ENCODE data around the gene CD74. TPM values are rescaled to one million over a fixed set of nuclear protein-coding genes. Genes with fewer than 3 reads are reported as not detected.

CD74 gene
- total and polyA plus RNA-seq, 10 of the 15 experiments (the other 5 are each of a cell fraction or from before 2014, with no cell fraction given), result 1,387 to 11,063 (median 3,922) TPM

- 0 out of 2 replicates have a peak, but pooled peaks have one; percentile 0 for TF ChIP-seq RELB (IDR thresholded peaks at IDR 0.05; ENCODE audit: low read depth)
- TF ChIP-seq SIN3A (IDR thresholded peaks at IDR 0.05; ENCODE audit: low read depth, low read length), result 0 out of 2 replicates have a peak, but pooled peaks have one; percentile 29
- TF ChIP-seq TAF1 (IDR thresholded peaks at IDR 0.05; ENCODE audit: borderline replicate concordance, low read depth, low read length), result peak; percentile 71
- TF ChIP-seq POLR2A (IDR thresholded peaks at IDR 0.05; ENCODE audit: low read depth, low read length), result peak; percentile 82
- peak; percentile 26; the same call in 1 of the 2 replicates for TF ChIP-seq ATF7 (IDR thresholded peaks at IDR 0.05; ENCODE audit: low read depth)
- TF ChIP-seq, protein P1, sequence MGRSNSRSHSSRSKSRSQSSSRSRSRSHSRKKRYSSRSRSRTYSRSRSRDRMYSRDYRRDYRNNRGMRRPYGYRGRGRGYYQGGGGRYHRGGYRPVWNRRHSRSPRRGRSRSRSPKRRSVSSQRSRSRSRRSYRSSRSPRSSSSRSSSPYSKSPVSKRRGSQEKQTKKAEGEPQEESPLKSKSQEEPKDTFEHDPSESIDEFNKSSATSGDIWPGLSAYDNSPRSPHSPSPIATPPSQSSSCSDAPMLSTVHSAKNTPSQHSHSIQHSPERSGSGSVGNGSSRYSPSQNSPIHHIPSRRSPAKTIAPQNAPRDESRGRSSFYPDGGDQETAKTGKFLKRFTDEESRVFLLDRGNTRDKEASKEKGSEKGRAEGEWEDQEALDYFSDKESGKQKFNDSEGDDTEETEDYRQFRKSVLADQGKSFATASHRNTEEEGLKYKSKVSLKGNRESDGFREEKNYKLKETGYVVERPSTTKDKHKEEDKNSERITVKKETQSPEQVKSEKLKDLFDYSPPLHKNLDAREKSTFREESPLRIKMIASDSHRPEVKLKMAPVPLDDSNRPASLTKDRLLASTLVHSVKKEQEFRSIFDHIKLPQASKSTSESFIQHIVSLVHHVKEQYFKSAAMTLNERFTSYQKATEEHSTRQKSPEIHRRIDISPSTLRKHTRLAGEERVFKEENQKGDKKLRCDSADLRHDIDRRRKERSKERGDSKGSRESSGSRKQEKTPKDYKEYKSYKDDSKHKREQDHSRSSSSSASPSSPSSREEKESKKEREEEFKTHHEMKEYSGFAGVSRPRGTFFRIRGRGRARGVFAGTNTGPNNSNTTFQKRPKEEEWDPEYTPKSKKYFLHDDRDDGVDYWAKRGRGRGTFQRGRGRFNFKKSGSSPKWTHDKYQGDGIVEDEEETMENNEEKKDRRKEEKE (IDR thresholded peaks at IDR 0.05), result peak; percentile 70
- TF ChIP-seq SPI1 (IDR thresholded peaks at IDR 0.05; ENCODE audit: borderline replicate concordance, insufficient read depth, low read depth, low read length), result no peak
- TF ChIP-seq LARP7 (IDR thresholded peaks at IDR 0.05), result peak; percentile 23; the same call in 1 of the 2 replicates
- no peak for TF ChIP-seq E2F4 (IDR thresholded peaks at IDR 0.05; ENCODE audit: low read depth, low read length)
- 0 out of 3 replicates have a peak, but pooled peaks of 1 of the 2 experiments have one; percentile 13 for TF ChIP-seq EGR1 (IDR thresholded peaks at IDR 0.05; ENCODE audit: borderline replicate concordance in 1 of 2, low read depth in 2 of 2, low read length in 2 of 2)
- peak; percentile 72 for TF ChIP-seq SKIL (IDR thresholded peaks at IDR 0.05; ENCODE audit: low read depth, poor library complexity, severe bottlenecking)
- TF ChIP-seq BACH1 (IDR thresholded peaks at IDR 0.05; ENCODE audit: borderline replicate concordance), result peak; percentile 94
- 0 out of 2 replicates have a peak, but pooled peaks have one; percentile 0 for TF ChIP-seq SMAD5 (IDR thresholded peaks at IDR 0.05; ENCODE audit: low read depth)
- TF ChIP-seq ZNF384 (IDR thresholded peaks at IDR 0.05; ENCODE audit: borderline replicate concordance, low read depth, low read length), result peak; percentile 97
- TF ChIP-seq, protein P2, sequence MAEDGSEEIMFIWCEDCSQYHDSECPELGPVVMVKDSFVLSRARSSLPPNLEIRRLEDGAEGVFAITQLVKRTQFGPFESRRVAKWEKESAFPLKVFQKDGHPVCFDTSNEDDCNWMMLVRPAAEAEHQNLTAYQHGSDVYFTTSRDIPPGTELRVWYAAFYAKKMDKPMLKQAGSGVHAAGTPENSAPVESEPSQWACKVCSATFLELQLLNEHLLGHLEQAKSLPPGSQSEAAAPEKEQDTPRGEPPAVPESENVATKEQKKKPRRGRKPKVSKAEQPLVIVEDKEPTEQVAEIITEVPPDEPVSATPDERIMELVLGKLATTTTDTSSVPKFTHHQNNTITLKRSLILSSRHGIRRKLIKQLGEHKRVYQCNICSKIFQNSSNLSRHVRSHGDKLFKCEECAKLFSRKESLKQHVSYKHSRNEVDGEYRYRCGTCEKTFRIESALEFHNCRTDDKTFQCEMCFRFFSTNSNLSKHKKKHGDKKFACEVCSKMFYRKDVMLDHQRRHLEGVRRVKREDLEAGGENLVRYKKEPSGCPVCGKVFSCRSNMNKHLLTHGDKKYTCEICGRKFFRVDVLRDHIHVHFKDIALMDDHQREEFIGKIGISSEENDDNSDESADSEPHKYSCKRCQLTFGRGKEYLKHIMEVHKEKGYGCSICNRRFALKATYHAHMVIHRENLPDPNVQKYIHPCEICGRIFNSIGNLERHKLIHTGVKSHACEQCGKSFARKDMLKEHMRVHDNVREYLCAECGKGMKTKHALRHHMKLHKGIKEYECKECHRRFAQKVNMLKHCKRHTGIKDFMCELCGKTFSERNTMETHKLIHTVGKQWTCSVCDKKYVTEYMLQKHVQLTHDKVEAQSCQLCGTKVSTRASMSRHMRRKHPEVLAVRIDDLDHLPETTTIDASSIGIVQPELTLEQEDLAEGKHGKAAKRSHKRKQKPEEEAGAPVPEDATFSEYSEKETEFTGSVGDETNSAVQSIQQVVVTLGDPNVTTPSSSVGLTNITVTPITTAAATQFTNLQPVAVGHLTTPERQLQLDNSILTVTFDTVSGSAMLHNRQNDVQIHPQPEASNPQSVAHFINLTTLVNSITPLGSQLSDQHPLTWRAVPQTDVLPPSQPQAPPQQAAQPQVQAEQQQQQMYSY (CRISPR knock-in tag; IDR thresholded peaks at IDR 0.05), result peak; percentile 88
- no peak for TF ChIP-seq CBX3 (IDR thresholded peaks at IDR 0.05; ENCODE audit: borderline replicate concordance, low read depth)
- TF ChIP-seq RELA (IDR thresholded peaks at IDR 0.05; ENCODE audit: borderline replicate concordance, partially characterized antibody), result peak; percentile 26
Measured at GRCh38 chr5:150410524-150411244, 2.0 kb downstream of the CD74 start (continued).

Measured in GM12878 (cell line).